Activated T-helper 2 cell treated with anti-CD3 and anti-CD28 coated beads, Interferon-gamma antibody, Interleukin-2, Interleukin-4, amounts not matched to agents 10 μg/mL and 5 μg/mL and 100 μg/mL, durations not matched to agents 14 hours and 24 hours and 36 hours (primary cell): Measurements from ENCODE around the gene UBXN7. TPM values are rescaled to one million over a fixed set of nuclear protein-coding genes. Genes with fewer than 3 reads are reported as not detected.
"Not testable (repeated sequence)": the region's sequence is repeated elsewhere in the genome, so short reads cannot be mapped to it uniquely, and the experiment has no call there.

Experiments used
- DNase-seq: peaks from one replicate; pipeline ENCODE4 v3.0.0; 2021; ENCODE audit warnings: low spot score
- H3K27ac Mint-ChIP-seq: one replicate; pipeline ENCODE4 v1.8.0; 2021; ENCODE audit warnings: mixed read lengths
- H3K27me3 Mint-ChIP-seq: one replicate; pipeline ENCODE4 v1.8.0; 2021; ENCODE audit warnings: low read depth, mixed read lengths
- H3K36me3 Mint-ChIP-seq: one replicate; pipeline ENCODE4 v1.8.0; 2021; ENCODE audit warnings: low read depth, mixed read lengths
- H3K4me1 Mint-ChIP-seq: one replicate; pipeline ENCODE4 v1.8.0; 2021; ENCODE audit warnings: low read depth, mixed read lengths
- H3K4me3 Mint-ChIP-seq: one replicate; pipeline ENCODE4 v1.8.0; 2021; ENCODE audit warnings: low read depth, mild to moderate bottlenecking, moderate library complexity, mixed read lengths
- H3K9me3 Mint-ChIP-seq: one replicate; pipeline ENCODE4 v1.8.0; 2021; ENCODE audit warnings: mixed read lengths
- intact Hi-C: fragments of 100-400 bp; cut with micrococcal nuclease; formaldehyde crosslinking; loops from one replicate; pipeline ENCODE4 v1.15.1; 2023
- total RNA-seq: library from RNA; stranded (reverse); gene quantifications from 2 replicates; pipeline ENCODE4 v1.2.3, GENCODE V29; 2022

UBXN7 gene
- total RNA-seq, 1 donor from 2014 or later = 64.4 TPM

DNA sequence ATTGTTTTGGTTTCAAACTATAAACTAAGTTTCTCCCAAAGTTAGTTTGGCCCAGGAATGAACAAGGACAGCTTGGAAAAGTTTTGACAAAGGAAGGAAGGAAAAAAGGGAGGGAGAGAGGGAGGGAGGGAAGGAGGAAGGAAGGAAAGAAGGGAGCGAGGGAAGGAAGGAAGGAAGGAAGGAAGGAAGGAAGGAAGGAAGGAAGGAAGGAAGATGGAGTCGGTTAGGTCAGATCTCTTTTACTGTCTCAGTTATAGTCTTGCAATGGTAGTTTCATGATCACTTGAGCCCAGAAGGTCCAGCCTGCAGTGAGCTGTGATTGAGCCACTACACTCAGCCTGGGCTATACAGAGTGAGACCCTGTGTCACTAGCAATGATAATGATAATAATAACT lies 12.3 kb upstream of the UBXN7 start:
- intact Hi-C loops = no loop called here
- no peaks in the 10 kb centered on the region for H3K36me3 Mint-ChIP-seq

DNA sequence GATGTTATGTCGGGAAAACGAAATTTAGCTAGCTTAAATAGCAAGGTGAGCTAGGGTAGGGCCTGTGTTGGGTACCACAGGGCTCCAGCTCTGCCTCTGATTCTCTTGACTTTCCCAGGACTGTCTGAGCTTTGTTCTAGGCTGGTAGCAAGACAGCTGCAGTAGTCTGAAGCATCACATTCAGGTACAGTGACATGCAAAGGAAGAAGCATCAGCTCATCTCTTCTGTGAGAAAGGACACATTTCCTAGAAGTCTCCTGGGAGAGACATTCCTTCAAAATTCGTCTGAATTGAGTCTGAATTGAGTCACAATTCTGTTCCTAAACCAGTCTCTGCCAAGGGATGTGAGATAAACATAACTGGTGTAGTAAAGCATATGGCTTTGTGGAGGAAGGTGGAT lies 8.5 kb upstream of the UBXN7 start:
- intact Hi-C loops = no loop called here
- Mint-ChIP-seq H3K27me3 (no peaks in the 10 kb centered on the region), H3K4me3 (no peak overlapping the region), H3K36me3 (no peaks in the 10 kb centered on the region), H3K4me1 (peaks cover 10% of the 10 kb centered on the region), H3K27ac (no peak overlapping the region), H3K9me3 (no peaks in the 10 kb centered on the region)
- no peak for DNase-seq

More for the DNA sequence above, 12.3 kb upstream of the UBXN7 start:
- H3K4me3 Mint-ChIP-seq = no peak overlapping the region
- peaks cover 10% of the 10 kb centered on the region for H3K4me1 Mint-ChIP-seq
- H3K27me3 Mint-ChIP-seq = no peaks in the 10 kb centered on the region
- H3K9me3 Mint-ChIP-seq = no peaks in the 10 kb centered on the region
- no peak for DNase-seq
- H3K27ac Mint-ChIP-seq = no peak overlapping the region

DNA sequence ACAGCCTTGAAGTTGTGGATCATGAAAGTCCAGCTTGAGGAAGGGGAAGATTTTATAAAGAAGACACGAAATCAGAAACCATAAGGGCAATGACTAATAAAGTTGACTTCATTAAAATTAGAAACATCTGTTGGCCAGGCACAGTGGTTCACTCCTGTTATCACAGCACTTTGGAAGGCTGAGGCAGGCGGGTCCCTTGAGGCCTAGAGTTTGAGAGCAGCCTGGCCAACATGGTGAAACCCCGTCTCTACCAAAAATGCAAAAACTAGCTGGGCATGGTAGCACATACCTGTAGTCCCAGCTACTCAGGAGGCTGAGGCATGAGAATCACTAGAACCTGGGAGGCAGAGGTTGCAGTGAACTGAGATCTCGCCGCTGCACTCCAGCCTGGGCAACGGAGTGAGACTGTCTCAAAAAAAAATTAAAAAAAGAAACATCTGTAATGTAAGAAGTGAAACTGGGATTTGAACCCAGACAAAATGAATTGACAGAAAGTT lies 7.9 kb upstream of the UBXN7 start:
- Mint-ChIP-seq H3K27me3 (no peaks in the 10 kb centered on the region), H3K4me1 (peaks cover 10% of the 10 kb centered on the region), H3K9me3 (no peaks in the 10 kb centered on the region), H3K36me3 (no peaks in the 10 kb centered on the region), H3K4me3 (no peak overlapping the region), H3K27ac (no peak overlapping the region)
- intact Hi-C loops = no loop called here
- DNase-seq = no peak

DNA sequence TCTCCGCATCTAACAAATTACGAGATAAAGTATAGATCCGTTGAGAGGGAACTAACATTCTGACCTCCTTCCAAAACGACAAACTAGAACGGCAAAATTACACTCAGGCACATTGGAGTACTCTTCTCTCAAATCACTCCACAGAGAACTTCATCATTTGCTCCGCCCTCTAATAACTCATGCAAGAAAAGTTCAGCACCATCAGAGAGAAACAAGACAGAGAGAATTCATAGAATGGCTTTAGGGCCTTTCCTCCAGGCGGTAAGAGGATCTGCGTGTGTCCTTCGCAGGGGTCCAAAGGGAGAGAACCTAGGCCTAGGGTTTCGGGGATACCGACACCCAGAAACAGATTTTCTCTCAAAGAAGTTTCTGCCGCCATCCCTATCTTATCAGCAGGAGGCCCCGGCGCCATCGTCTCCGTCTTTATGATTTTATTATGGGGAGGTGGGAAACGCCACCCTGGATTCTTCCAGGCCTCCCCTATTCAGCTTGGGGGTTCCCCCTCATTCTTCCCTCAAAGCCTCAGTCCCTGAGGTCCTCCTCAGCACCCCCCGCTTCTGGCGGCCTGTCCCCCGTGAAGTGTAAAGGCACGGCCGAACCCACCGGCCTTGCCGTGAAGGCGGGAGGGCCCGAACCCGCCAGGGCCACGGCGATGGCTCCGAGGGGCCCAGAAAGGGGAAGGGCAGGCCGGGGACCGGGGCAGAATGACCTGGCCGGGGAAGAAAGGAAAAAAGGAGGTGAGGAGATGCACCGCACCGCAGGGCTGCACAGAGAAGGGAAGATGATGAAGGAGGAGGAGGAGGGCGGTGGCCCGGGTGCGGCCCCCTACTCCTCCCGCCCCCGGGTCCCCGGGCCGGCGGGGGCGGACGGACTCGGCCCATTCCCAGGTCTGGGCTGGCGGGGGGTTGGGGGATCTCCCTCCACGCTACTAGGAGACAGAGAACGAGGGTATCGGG lies 768 bp downstream of the UBXN7 start:
- H3K36me3 Mint-ChIP-seq = peaks cover 15% of the 10 kb centered on the region
- intact Hi-C loops = loop anchor here (1.0 to 2.0 kb wide), 2 partner anchors 69 to 157 kb away; no protein-coding TSS in a partner anchor
- H3K9me3 Mint-ChIP-seq = no peaks in the 10 kb centered on the region
- H3K27me3 Mint-ChIP-seq = no peaks in the 10 kb centered on the region
- DNase-seq = peak; percentile 17
- peak overlapping the region; percentile 86 for H3K4me3 Mint-ChIP-seq
- peaks cover 18% of the 10 kb centered on the region for H3K4me1 Mint-ChIP-seq
- H3K27ac Mint-ChIP-seq = peak overlapping the region; percentile 92

DNA sequence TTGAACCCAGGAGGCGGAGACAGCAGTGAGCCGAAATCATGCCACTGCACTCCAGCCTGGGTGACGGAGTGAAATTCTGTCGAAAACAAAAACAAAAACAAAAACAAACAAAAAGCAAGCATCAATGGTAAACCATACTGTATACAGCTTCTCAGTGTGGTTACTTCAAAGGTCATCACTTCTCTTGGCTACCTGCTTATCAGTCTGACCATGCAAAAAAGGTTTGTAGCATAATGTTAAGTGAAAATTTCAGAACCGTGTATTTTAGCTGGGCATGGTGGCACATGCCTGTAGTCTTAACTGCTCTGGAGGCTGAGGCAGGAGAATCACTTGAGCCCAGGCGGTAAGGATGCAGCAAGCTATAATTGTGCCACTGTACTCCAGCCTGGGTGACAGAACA lies 4.2 kb downstream of the UBXN7 start:
- H3K27me3 Mint-ChIP-seq = no peaks in the 10 kb centered on the region
- intact Hi-C loops = no loop called here

DNA sequence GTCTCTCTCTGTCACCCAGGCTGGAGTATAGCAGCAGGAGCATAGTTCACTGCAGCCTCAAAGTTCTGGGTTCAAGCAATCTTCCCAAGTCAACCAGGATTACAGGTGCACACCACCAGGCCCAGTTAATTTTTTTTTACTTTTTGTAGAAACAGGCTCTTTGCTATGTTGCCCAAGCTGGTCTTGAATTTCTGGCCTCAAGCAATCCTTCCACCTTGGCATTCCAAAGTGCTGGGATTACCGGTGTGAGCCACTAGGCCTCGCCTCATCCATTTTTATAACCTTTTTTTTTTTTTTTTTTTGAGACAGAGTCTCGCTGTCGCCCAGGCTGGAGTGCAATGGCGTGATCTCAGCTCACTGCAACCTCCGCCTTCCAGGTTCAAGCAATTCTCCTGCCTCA lies 7.8 kb downstream of the UBXN7 start:
- H3K4me3 Mint-ChIP-seq, H3K9me3 Mint-ChIP-seq, H3K27me3 Mint-ChIP-seq, H3K27ac Mint-ChIP-seq, intact Hi-C loops, DNase-seq: not testable (repeated sequence)
- Mint-ChIP-seq H3K36me3 (peaks cover 17% of the 10 kb centered on the region), H3K4me1 (peaks cover 10% of the 10 kb centered on the region)

More for the DNA sequence above, 4.2 kb downstream of the UBXN7 start:
- H3K4me3 Mint-ChIP-seq = no peak overlapping the region
- peaks cover 16% of the 10 kb centered on the region for H3K4me1 Mint-ChIP-seq
- no peaks in the 10 kb centered on the region for H3K9me3 Mint-ChIP-seq
- no peak overlapping the region for H3K27ac Mint-ChIP-seq
- peaks cover 25% of the 10 kb centered on the region for H3K36me3 Mint-ChIP-seq
- no peak for DNase-seq

DNA sequence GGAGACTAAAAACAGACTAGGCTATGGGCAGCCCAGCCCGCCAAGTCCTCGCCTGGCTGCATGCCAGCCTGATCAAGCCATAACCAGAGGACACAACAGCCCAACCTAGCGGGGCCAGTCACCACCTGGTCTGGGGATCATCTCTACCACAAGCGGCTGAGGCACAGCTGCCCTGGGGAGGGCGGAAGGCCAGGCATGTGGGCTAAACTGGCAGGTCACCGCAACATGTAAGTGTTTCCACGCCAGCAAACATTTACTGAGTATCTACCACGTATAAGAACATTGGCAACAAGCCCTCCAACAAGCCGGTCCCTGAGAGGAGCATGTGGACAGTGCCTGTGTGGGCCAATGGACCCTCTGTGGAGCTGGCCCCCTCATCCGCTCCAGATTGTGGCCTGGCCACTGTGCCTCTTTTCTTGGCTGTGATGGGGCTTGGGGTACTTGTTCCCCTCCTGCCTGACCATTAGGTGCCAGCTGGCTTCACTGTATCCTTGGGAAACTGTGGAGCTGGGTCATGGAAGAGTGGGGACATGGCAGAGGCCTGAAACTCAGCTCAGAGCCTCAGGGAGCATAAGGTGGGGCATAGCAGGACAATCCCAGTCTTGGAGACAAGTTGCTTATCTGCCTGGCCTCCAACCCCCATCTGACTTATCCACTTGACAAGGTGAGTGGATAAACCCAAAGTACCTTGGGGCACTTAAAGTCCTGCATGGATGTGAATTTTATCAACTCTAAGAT lies 9.0 kb downstream of the UBXN7 start:
- Mint-ChIP-seq H3K9me3 (no peaks in the 10 kb centered on the region), H3K4me3 (no peak overlapping the region), H3K36me3 (peaks cover 22% of the 10 kb centered on the region), H3K27me3 (no peaks in the 10 kb centered on the region), H3K27ac (no peak overlapping the region), H3K4me1 (peaks cover 15% of the 10 kb centered on the region)
- intact Hi-C loops = no loop called here
- DNase-seq = no peak

DNA sequence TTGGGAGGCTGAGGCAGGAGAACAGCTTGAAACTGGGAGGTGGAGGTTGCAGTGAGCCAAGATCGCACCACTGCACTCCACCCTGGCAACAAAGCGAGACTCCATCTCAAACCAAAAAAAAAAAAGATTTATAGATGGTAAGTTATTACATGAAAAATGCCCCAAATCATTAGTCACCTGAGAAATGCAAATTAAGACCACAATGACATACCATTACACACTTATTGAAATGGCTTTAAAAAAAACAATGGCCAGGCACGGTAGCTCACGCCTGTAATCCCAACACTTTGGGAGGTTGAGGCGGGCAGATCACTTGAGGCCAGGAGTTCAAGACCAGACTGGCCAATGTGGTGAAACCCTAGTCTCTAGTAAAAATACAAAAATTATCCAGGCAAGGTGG lies 10.6 kb downstream of the UBXN7 start:
- H3K9me3 Mint-ChIP-seq, H3K27me3 Mint-ChIP-seq, H3K27ac Mint-ChIP-seq, H3K4me3 Mint-ChIP-seq, intact Hi-C loops, DNase-seq: not testable (repeated sequence)
- Mint-ChIP-seq H3K36me3 (peaks cover 16% of the 10 kb centered on the region), H3K4me1 (peaks cover 15% of the 10 kb centered on the region)

DNA sequence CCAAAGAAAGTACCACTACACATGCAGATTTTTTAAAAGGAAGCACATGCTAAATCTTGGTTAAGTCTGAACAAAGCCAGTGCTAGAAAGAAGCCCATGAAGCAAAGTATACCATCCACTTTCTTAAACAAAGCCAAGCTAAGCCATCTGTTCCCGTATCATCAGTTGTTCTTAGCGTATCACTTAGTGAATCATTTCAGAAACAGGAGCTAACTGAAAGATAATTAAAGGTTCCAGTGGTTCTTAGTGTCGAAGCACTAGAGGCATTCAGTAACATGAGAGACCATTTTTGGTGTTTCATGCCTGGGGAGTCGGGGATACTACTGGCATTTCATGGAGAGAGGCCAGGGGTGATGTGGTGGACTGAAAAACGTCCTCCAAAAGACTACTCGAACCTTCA lies 12.8 kb downstream of the UBXN7 start:
- Mint-ChIP-seq H3K27ac (no peak overlapping the region), H3K4me1 (peaks cover 26% of the 10 kb centered on the region), H3K9me3 (no peaks in the 10 kb centered on the region), H3K4me3 (no peak overlapping the region), H3K27me3 (no peaks in the 10 kb centered on the region), H3K36me3 (peaks cover 13% of the 10 kb centered on the region)
- no peak for DNase-seq
- intact Hi-C loops = no loop called here

DNA sequence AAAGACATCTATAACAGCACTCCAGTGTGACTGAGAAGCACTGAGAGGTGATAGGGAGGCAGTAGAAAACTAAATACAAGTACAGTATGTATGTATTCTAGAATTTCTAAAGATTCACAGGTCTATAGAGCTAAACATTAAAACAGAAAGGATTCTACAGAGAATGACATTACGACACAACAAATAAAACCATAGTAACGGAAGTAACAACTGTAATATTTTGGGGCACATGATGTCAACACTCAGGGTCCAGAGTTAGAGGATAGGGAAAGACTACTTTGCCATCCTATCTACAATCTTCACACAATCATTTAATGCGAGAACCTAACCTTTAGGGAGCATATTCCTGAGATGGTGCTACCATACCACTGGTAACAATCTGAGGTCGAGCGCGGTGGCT lies 13.6 kb downstream of the UBXN7 start:
- DNase-seq = no peak
- no peaks in the 10 kb centered on the region for H3K9me3 Mint-ChIP-seq
- intact Hi-C loops = no loop called here
- no peaks in the 10 kb centered on the region for H3K27me3 Mint-ChIP-seq
- H3K4me1 Mint-ChIP-seq = peaks cover 29% of the 10 kb centered on the region
- peak overlapping the region; percentile 47 for H3K27ac Mint-ChIP-seq
- no peak overlapping the region for H3K4me3 Mint-ChIP-seq
- H3K36me3 Mint-ChIP-seq = peaks cover 15% of the 10 kb centered on the region

DNA sequence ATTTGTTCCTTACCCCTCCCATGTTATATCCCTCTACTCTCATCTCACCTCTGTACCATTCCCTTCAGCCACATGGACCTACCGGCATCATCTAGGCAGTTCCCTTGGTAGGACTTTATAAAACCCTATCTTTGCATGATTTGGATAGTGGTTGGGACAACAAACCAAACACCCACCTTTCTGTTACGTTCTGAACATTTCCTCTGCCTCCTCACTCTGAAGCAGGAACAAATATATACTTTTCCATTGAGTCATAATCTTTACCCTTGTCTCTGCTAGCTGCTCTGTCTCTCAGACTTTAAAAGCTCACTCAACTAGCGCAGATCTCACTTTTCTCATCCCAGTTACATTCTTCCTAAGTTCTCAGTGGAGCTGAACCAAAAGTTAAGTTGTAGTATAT lies 17.8 kb downstream of the UBXN7 start:
- no peak for DNase-seq
- intact Hi-C loops = no loop called here
- peaks cover 26% of the 10 kb centered on the region for H3K4me1 Mint-ChIP-seq
- peaks cover 26% of the 10 kb centered on the region for H3K36me3 Mint-ChIP-seq
- no peaks in the 10 kb centered on the region for H3K27me3 Mint-ChIP-seq
- H3K27ac Mint-ChIP-seq = peak overlapping the region; percentile 69
- no peak overlapping the region for H3K4me3 Mint-ChIP-seq
- H3K9me3 Mint-ChIP-seq = peaks cover 9% of the 10 kb centered on the region

DNA sequence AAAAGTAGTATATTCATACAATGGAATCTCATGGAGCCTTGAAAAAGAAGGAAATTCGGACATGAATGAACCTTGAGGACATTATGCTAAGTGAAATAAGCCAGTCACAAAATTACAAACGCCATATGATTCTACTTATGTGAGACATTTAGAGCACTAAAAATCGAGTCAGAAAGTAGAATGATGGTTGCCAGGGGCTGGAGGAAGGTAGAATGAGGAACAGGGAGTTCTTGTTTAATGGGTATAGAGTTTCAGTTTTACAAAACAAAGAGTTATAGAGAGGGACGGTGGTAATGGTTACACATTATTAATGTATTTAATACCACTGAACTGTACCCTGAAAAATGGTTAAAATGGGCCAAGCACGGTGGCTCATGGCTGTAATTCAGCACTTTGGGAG lies 19.5 kb downstream of the UBXN7 start:
- Mint-ChIP-seq H3K9me3 (peaks cover 20% of the 10 kb centered on the region), H3K27ac (no peak overlapping the region), H3K4me1 (peaks cover 21% of the 10 kb centered on the region), H3K36me3 (peaks cover 33% of the 10 kb centered on the region), H3K27me3 (no peaks in the 10 kb centered on the region), H3K4me3 (no peak overlapping the region)
- no peak for DNase-seq
- intact Hi-C loops = no loop called here

DNA sequence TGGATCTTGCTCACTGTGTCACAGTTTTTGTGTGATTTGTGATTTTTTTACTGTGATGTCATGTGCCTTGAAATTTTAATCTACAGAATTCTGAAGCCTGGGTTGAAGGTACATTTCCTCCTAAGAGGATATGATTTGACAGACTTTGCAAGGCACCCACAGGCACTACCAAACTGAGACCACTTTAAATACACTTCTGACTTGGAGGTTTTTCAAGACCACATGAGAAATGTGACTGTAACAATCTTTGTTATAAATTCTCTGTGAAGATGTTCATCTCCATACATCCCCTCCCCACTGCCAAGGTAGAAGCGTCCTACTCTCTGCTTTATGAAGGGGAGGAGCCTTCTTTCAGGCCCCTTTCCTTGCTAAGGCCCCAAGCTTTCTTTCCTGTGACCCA lies 22.8 kb downstream of the UBXN7 start:
- peak overlapping the region; percentile 16 for H3K27ac Mint-ChIP-seq
- H3K9me3 Mint-ChIP-seq = peaks cover 20% of the 10 kb centered on the region
- intact Hi-C loops = no loop called here
- H3K36me3 Mint-ChIP-seq = peaks cover 40% of the 10 kb centered on the region
- H3K4me1 Mint-ChIP-seq = peaks cover 8% of the 10 kb centered on the region
- no peak for DNase-seq
- H3K27me3 Mint-ChIP-seq = no peaks in the 10 kb centered on the region
- H3K4me3 Mint-ChIP-seq = no peak overlapping the region
